GM19328 (cell line): Measurements from ENCODE around the gene NRXN3.

Experiments
- ATAC-seq: cut with Tn5 transposase; IDR thresholded peaks from one replicate; pipeline ENCODE4 v1.9.1; 2021; ENCODE audit warnings: mild to moderate bottlenecking, moderate library complexity; ENCODE audit not compliant: unreplicated experiment

Gene NRXN3

DNA sequence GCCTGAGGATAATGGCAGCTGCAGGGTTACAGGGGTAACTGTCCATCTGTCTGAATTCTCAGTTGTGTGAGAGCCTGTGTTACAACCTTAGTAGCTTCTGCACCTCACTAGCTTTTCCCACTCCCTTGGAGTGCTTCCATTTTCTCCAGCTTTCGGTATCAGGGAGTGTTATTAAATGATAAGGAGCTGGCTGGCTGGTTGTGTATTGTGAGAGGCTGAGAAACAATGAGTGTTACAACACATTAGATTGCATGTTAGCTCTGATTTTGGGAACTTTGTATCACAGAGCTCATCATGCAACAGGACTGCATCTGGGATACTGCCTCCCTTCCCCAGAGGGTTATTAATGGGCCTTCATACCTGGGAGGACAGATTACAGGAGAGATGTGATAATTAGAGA lies 1317.5 kb downstream of the NRXN3 start:
- ATAC-seq, result no peak

DNA sequence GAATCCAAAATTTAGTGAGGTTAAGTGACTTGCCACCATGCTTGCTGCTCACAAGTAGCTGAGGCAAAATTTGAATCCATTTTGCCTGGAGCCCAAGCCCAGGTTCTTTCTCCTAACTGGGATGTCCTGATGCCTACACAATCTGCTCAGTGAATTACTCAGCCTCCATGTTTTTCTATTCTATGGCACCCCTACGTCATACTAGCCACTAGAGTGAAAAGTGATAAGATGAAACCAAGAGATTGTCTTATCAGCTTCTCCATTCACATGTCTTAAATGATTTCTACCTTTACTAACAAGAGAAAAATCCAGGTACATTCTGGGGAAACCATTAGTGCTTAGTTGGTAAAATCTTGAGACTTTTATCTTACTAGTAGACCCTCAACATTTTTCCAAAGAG lies 1321.0 kb downstream of the NRXN3 start:
- no peak for ATAC-seq

DNA sequence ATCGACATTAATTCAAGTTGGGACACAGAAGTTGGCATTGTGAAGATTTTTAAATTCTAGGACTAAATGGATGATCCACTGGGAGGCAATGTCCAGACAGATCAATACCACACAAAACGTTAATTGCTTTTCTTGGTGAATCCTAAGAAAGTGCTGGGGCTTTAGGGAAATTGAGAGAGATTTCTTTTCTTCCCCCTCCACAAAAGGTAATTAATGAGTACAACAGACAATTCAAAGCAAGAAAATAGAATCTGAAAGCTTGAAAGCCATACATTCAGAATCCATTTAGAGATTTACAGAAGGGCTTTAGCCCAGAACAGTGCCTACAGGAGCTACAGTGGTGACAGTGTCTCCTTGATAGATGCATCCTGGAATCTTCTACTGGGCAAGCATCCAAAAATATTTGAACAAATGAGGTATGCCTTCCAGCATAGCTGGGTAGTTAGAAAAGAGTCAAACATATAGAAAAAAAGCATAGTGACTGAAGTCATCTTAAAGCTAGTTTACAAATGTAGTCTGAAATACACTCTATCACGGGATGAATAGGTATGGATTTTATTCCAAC lies 1323.0 kb downstream of the NRXN3 start:
- no peak for ATAC-seq

DNA sequence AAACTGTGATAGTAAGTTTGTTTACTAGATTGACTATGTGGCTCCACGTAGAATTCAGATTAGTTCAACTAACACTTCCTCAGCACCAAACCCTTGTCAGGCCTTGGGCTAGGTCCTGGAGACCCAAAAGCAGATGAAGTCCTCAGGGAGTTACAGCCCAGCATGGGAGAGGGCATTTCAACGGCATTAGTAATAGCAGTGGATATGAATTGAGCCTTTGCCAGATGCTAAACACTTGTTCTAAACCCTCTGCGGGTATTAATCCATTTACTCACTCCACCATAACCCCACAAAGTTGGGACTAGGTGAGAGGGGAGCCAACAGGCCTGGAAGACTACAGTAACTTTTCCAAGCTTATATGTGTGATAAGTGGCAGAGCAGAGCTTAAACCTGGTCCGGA lies 1326.5 kb downstream of the NRXN3 start:
- ATAC-seq, result no peak

DNA sequence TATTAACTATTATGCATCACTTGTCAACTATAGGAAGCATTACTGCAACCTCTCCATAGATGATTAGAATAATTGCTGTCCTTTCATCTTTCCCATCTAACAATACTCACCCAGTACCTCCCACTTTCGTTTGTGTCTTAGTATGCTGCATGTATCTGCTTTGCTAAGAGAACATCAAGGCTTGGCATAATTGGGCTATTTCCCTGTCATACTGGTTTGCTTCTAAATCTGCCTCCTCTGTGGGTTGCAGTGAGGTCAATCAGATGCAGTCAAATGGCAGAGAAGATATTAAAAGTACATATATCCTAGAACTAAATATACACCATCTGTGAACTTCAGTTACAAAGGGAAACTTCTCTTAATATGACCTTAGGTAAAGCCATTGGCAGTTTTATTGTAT lies 1330.3 kb downstream of the NRXN3 start:
- no peak for ATAC-seq

DNA sequence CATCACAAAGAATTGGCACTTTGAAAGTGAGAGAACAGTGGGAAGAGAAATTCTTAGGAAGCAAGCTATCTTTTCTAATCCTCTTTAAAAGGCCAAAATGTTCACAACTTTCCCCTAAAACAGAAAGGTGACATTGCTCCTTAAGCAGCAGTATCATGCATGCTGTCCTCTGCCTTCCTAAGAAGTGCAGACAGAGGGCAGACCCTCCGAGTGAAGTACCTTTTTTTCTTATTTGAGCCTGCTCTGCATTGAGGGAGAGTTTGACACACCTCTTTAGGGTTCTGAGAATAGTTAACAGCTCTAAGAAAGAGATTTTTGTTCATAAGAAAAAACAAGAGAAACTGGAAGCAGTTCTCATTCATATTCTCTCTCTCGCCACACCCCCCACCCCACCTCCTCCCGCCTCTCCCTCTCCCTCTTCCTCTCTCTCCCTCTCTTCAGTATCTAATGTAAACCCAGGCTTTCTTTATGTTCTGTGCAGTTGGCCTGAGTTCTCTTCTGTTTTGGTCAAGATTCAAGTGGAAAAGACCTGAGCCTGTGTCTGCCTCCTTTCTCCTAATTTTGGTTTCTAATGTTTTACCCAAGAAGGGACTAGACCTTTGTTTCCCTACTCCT lies 1332.1 kb downstream of the NRXN3 start:
- no peak for ATAC-seq

DNA sequence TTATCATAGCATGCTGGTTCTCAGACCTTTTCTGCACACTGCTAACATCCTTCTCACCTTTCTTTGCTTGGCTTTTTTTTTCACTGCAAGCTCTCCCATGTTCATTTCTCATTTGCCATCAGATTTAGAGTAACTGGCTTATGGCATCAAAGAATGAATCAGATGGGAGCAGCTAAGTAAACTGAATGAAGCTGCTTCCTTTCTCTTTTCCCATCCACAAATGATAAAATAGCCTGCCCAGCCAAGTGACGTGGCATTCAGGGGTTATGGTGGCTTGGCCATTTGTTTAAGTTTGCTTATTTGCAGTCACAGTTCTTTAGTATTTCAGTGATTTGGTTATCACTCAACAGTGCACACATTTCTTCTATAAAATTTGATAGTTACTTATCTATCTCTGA lies 1332.6 kb downstream of the NRXN3 start:
- no peak for ATAC-seq

DNA sequence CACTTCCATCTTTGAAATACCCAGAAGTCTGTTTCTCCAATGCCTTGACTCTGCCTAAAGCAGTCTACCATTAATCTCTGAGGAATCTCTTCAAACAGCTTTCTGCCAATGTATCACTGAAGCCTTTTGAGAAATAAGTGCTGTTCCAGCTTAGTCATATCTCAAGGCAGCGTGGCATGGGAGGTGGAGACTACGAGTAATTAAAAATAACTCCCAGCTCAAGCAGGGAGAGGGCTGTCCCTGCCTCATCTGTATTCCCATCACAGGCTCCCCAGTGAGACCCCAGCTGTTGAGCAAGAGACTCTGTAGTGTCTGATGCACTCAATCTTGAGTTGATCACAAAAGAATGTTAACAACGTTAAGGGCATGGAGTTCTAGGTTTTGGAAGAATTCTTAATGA lies 1340.5 kb downstream of the NRXN3 start:
- no peak for ATAC-seq

DNA sequence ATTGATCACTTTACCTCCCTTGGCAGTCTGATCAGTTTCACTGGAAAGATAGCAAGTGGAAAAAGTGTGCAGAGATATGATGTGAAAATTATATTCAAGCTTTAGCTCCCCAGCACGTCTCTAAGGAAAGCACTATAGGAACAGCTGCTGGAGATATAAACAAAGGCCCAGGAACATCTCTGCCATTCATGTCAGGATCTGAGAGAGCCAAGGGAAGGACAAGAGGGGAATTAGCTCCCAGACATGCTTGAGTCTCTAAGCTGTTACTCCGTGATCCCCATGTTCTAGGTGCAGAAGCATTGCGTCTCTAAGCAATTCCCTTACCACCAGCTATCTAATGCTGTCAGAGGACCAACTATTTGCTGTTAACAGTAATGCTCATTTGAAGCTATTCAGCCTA lies 1341.0 kb downstream of the NRXN3 start:
- ATAC-seq, result no peak

DNA sequence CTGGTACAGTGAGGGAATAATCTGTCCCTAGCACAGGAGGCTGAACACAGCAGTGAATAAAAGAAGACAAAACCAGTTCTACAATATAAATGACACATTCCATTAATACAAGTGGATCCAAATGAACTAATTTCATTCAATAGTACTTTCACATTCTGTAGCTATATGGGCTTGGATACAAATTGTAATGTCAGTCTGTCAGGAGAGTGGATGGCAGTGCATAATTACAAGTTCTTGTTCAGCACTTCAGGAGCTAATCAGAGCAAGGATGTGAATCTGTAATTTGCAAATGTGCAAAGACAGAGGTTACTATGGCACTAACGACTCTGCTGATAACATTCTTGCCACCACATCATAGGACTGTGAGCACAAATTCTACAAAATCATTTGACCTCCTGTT lies 1343.3 kb downstream of the NRXN3 start:
- no peak for ATAC-seq

DNA sequence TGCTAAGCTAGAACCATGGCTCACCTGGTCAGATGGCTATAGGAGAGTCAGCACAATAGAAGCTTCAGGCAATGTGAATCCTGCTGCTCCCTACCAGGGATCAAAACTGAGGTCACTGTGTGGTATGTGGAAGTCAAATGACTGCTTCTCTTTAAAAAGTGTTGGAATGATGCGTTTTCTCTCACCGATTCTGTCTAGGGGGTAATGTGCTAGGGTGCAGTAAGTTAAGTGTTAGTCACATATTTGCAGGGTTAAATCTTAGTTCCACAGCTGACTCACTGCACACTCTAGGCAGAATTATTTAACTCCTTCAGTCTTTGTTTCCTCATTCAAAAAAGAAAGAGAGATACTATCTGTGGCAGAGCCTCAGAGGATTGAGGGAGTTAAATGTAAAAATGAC lies 1344.5 kb downstream of the NRXN3 start:
- no peak for ATAC-seq

DNA sequence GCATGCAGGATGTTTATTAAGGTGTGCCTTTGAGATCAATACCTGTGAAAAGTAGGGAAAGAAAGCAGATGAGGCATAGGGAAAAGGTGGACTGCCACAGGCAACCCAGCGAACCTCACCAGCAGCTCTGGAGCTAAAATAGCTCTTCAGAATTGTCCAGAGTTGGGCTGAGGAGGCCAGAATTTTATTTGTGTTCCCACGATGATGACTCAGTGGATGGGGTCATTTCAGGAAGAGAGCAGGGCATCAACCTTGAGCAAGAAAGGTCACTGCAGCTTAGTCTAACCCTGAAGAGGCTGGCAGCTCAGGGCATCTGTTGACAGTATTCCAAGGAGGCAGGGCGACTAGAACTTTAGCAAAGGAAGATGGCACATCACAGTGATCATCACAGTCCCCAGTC lies 1345.0 kb downstream of the NRXN3 start:
- ATAC-seq, result no peak

DNA sequence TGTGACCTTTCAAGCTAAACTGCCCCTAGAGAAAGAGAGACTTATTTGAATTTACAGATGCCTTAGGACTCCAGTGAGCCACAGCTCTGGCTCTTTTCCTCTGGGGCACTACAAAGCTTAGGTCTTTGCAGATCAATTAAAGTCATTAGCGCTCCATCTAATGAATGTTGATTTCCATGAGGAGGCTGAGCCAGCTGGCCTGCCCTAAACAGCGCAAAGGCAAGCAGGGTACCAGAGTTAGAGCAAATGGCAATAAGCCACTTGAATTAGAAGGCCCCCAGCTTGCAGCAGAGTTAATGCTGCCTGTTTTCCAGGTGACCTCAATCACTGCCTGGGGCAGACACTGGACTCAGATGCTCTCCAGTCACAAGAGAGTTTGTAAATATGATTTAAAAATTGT lies 1345.8 kb downstream of the NRXN3 start:
- ATAC-seq, result no peak

DNA sequence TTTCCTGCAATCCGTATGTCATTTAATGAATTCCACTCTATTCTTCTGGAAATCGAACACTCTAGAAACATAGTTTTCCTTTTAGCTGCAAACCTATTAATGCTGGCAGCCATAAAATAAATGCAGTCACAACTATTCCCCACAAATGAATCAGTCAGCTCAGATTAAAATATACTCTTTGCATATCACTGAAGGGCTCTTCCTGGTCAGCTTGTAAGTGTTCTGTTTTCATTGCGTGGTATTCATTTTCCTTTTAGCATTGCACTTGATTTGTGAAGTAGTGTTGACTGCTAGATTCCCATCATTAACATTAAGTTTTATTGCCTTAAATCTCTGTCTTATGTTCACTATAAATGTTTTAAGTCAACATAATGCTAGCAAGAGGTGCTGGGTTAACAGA lies 1355.2 kb downstream of the NRXN3 start:
- no peak for ATAC-seq

DNA sequence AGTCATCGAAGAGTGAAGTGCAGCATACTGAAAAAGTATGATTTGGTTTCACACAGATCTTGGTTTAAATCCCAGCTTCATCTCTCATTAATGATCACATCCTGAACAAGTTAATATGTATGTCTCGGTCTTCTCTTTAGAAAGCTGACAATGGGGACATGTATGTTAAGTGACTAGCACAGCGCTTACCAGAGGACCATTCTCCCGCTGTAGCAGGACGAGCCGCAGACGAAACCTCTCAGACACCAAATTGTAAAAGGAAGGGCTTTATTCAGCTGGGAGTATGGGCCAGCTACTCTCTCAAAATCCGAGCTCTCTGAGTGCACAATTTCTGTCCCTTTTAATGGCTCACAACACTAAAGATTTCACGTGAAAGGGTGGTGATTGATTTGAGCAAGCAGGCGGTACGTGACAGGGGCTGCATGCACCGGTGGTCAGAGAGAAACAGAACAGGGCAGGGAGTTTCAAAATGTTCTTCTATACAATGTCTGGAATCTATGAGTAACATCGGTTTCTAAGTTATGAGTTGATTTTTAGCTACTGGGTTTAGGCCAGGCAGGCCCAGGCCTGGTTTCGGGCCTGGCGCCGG lies 1358.7 kb downstream of the NRXN3 start:
- no peak for ATAC-seq

DNA sequence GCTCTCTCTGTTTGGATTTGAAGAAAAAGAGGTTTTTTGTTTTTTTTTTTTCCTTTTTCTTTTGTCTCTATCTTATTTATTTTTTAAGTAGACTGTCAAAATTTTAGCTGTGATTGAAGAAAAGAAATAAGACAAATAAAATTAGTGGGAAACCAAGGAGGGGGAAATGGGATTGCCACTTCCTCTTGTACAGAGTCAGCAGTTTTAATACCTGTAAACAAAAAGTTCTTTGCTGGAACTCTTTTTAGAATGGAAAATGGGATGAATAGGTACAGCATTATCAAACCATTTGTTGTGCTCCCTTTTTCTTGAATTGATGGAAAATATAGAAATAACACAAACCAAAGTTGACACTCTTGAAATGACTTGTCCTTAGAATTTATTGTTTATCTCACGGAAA lies 1360.4 kb downstream of the NRXN3 start:
- ATAC-seq, result no peak

DNA sequence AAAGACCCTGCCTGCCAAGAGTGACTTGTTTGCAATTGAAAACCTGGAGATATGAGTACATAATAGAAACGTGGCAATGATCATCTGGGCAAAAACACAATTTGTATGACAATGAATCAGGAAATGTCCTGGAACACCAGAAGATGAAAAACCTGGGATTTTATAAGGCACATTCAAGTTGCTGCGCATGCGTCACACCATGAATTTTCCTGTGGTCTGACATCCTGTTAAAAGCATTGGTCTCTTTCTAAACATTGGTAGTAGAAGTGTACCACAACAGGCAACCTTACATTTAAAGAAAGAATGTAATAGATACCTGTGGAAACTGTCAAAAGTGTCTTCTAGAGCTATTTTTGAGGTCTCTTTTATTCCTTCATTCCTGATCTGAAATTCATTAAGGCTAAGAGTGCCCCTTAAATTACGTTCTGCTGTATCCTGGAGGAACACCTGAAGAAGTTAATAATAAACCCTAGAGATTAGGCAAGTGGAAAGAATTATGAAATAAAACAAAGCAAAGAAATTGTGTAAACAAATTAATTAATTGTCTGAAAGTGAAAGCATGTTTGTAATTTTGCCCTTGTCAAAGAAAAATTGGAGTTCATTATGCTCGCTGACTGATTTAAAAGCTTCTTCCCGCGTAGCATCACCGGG lies 1364.7 kb downstream of the NRXN3 start:
- no peak for ATAC-seq

DNA sequence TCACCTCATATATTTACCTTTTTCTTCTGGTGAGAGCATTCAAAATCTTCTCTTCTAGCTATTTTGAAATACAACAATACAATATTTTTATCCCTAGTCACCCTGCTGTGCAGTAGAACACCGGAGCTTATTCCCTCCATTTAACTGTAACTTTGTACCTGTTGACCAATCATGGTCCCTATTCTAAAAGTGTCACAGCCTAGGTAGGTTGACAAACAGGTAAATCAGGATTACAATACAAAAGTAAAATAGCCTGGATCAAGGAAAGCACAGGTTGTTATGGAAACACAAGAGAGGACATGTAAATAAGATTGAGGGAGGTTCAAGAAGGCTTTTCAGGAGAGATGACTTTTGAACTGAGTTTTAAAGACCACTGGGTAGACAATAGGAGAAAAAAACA lies 1370.2 kb downstream of the NRXN3 start:
- no peak for ATAC-seq

DNA sequence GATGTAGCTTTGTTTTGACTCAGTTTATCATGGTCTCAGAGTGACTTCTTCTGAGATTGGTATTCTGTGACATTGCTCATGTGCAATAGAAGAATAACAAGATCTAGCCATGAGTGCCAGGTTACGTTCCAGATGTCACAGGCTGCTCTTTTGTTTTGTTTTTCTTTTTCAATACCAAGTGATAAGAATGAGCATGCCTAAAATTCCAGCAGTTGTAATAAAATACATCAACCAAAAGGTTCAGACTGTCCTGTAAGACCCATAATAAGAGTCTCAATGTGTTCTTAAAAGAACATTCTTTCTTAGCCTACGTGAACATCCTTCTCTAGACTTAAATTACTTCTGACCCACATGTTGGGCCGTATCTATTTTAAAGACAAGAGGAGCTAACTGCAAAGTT lies 1371.9 kb downstream of the NRXN3 start:
- no peak for ATAC-seq

DNA sequence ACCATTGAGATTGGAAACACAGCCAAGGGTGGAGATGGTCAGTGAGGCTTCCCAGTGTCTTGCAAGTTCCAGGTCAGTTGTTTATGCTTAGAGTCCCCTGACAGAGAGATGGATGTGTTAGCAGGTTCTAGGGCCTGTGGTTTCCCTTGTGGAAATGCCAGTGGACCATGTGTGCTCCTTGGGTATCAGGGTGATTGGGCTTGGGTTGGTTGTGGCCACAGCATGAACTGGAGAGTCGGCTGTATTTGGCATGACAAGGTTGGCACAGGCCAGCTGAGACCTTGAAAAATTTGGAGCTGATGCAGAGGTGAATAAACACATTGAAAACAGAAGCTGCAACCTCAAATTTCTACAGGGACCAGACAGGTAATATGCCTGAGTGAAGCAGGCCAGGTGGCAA lies 1373.2 kb downstream of the NRXN3 start:
- no peak for ATAC-seq

DNA sequence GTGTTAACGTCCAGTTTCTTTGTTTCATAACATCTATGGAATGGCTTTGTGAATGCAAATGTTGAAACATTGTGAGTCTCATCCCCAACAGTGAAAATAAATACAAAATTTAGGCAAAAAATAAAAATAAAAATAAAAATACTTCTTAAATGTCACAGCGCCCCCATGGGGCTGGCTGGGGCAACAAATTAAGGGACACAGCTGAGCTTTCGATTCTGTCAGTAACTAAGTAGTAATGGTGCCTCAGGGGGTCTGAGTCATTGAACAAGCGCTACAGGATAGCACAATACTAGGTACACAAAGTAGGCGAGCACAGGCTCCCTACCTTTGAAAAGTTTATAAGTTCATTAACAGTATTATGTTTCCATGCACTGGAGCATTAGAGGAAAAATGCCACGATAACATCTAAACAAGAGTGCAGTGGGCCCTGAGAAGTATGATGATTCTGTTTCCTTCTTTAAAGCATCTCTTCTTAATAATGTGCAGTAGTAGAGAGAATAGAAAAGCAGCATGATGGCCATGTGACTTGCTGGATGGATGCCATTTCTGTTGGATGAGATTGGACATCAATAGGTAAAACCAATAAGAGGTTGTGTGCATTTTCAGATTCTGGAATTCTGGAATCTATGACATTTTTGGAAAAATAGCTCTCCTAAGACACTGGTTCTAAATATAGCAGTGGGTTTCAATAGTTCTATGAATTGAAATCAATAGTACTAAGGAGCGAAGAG lies 1374.0 kb downstream of the NRXN3 start:
- ATAC-seq, result no peak

DNA sequence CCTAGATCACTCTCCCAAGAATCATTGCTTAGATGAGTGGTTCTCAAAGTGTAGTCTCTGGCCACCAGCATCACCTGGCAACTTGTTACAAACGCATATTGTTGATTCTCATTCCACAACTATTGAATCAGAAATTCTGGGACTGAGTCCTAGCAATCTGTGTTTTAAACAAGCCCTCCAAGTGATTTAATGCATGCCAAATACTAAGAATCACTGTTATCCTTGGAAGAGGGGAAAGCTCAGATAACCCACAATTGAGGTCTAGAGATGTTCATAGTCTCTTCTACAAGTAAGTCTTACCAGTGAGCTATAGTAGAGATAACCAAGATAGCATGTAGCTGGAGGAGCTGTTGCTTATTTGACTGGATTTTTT lies 1374.5 kb downstream of the NRXN3 start:
- ATAC-seq, result no peak
